Right renal pelvis (tissue), 4 donors: ENCODE results near the gene SPIN2B. TPM values are rescaled to one million over a fixed set of nuclear protein-coding genes. Genes with fewer than 3 reads are reported as not detected.
"Not testable (repeated sequence)": the region's sequence is repeated elsewhere in the genome, so short reads cannot be mapped to it uniquely, and the experiment has no call there.

Experiments
- DNase-seq, 4 donors: peaks; one replicate each; pipeline ENCODE4 v3.0.0-alpha.2; 2013; ENCODE audit warnings: low read depth in 4 of 4, low spot score in 3 of 4, missing footprints in 1 of 4
- polyA plus RNA-seq, 4 donors: library from polyadenylated mRNA; unstranded; fragments of 120-200 nt; gene quantifications; one replicate each; pipeline ENCODE4 v1.2.1, GENCODE V29; 2013; ENCODE audit not compliant: insufficient read length in 4 of 4

SPIN2B gene
- 10 to 100 TPM; 18.9 to 21.8 (median 20.4) TPM for polyA plus RNA-seq

GRCh38 chrX:57121162-57121755 is at the start of gene SPIN2B:
Gene SPIN2B, minus strand, starts transcription at chrX:57121548.
- DNase-seq: peak; percentile 38 to 59 (median 53)

- DNase-seq: peak in 3 of 4 donors; percentile 2 to 6 (median 3)
Measured at GRCh38 chrX:57156397-57157049, 35.2 kb upstream of the SPIN2B start.

- DNase-seq: no peak
Measured at GRCh38 chrX:57155171-57155570, 33.8 kb upstream of the SPIN2B start.

- DNase-seq: not testable (repeated sequence)
Measured at GRCh38 chrX:57152222-57152621, 30.9 kb upstream of the SPIN2B start.

DNA sequence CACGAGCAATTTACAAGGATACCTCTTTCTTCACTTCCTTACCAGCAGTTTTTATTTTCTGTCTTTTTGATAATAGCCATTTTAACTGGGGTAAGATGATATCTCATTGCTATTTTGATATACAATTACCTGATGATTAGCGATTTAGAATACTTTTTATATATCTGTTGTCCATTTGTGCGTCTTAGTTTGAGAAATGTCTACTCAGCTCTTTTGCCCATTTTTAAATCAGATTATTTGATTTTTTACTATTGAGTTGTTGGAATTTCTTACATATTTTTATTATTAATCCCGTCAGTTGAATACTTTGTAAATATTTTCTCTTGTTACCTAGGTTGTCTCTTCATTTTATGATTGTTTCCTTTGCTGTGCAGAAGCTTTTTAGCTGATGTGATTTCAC is 17.3 kb upstream of the SPIN2B start:
- DNase-seq: no peak

DNA sequence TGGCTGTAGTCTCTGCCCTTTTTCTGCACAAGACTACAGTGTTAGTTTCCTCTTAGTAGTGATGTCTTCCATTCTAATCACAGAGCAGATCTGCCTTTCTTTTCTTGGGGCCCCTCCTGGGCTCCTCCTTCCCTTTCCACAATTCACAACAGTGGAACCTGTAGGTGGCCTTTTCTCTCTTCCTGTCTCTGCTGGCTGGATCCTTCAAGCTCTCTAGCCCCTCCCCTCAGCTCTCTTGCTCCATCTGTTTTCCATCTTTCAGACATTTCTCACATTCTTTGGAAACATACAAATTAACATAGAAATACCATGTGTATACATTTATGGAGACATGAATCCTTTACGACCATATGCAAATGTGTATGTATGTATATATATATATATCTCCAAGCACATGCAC is 16.2 kb upstream of the SPIN2B start:
- DNase-seq: no peak

DNA sequence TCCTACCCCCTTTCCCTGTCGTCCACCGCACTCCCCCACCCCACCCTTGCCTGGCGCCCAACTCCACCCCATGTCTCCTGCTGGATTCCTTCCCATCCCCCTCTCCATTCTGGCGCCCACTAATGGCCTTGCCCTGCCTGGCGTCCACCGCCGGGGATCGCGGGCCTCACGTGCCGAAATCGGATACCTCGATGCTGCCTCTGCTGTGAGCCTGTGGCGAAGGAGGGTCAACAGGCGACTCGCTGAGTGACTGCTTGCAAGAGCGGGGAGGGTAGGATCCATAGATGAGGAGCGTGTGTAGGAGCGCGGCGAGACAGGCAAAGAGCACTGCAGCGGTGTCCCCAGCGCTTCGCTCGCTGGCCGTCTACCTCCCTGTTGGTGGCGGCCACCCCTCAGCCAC is 15.7 kb upstream of the SPIN2B start, which contains the start of gene SPIN2A:
TSS of gene SPIN2A (minus strand) at position 325 of the 400 bp plus-strand sequence. CDS start 800 bp downstream, outside the sequence.
- DNase-seq: not testable (repeated sequence)

- not testable (repeated sequence) for DNase-seq
Measured at GRCh38 chrX:57136589-57136988, 15.2 kb upstream of the SPIN2B start.

GRCh38 chrX:57135287-57135686 is 13.9 kb upstream of the SPIN2B start:
- no peak for DNase-seq

DNA sequence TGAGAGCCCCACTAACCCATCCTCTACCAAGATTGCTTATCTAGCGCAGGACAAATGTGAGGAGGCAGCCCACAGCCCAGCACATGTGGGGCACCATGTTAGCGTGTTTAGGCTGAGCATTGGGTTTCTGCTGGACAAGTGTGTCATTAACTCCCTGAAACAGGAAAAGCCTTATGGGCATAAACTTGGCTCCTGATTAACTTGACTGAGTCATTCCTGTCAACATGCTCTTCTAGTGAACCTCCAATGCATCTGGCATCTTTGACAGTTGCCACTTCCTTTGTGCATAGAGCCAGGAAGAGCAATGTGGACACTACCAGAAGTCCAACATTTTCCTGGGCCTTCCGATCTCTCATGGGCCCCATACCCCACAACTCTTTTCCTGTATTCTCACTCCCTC is 13.4 kb upstream of the SPIN2B start:
- no peak for DNase-seq

- DNase-seq: no peak
Measured at GRCh38 chrX:57133706-57134105, 12.4 kb upstream of the SPIN2B start.

DNA sequence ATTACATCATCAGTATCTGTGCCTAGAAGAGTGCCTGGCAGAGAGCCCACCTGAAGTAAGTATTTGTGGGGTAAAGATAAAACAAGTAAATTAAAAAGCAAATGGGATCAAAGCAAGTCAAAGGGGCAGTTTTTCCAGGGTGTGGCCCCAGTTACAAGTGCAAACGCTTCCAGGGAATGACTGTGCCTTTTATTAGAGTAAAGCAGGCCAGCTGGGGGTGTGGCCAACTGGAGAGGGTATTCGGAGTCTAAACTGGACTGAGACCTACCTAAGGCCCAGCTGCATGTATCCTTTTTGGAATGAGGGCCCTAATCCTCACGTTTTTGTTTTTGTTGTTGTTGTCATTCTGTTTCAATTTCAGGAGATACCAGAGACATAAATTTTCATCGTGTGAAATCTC is 11.9 kb upstream of the SPIN2B start:
- not testable (repeated sequence) for DNase-seq

- no peak for DNase-seq
Measured at GRCh38 chrX:57132046-57132445, 10.7 kb upstream of the SPIN2B start.

DNA sequence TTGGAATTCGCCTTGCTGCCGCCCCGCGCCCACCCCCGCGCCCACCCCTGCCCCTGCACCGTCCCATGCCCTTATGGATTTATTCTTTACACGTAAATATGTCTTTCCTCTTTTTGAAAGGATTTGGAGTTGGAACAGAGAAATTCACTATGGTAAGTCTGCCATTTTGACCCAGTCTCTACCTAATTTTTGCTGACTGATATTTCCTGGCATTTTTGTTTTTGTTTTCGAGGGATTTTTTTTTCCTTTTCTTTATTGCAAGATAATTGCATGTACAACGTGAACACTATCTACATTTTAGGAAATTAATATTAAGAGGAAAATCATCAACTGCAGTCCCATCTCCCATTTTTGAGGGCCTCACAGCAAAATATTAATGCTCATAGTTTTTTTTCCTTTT is 468 bp upstream of the SPIN2B start:
- DNase-seq: no peak

- not testable (repeated sequence) for DNase-seq
Measured at GRCh38 chrX:57120619-57121161, 658 bp downstream of the SPIN2B start.

GRCh38 chrX:57119416-57119815 is 1.9 kb downstream of the SPIN2B start:
- DNase-seq: no peak

DNA sequence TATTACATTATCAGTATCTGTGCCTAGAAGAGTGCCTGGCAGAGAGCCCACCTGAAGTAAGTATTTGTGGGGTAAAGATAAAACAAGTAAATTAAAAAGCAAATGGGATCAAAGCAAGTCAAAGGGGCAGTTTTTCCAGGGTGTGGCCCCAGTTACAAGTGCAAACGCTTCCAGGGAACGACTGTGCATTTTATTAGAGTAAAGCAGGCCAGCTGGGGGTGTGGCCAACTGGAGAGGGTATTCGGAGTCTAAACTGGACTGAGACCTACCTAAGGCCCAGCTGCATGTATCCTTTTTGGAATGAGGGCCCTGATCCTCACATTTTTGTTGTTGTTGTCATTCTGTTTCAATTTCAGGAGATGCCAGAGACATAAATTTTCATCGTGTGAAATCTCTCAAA is 3.8 kb downstream of the SPIN2B start:
- DNase-seq: not testable (repeated sequence)

GRCh38 chrX:57104921-57105398 is 16.4 kb downstream of the SPIN2B start:
- DNase-seq: no peak

DNA sequence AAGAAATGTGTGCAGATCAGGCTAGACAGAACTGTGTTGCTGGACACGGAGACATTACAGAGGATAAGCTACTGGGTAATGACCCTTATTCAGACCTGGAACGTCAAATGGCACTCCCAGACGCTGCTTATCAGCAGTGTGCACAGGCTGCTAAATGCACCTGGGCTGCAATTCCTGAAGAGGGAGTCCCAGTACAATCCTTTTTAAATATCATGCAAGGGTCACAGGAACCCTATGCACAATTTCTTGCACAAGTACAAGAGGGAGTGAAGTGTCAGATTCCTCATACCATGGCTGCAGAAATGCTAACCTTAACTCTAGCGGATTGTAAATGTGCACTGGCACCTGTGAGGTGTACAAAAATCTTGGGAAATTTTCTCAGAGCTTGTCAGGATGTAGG is 16.9 kb downstream of the SPIN2B start:
- no peak for DNase-seq

DNA sequence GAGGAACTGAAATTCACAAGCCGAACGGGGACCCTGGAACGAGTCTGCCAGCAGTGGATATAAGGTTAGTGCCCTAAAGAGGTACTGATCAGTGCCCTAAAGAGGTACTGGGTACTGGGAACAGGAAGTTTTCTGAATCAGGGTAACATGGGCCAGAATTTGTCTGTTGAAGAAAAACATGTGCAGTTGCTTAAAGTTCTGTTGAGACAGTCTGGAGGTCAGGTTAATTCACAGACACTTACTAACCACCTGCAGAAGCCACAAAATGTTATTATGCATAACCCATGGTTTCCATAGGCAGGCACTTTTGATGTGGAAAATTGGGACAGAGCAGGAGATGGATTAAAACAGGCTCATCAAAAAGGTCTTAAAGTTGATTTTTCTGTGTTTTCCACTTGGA is 17.9 kb downstream of the SPIN2B start:
- DNase-seq: no peak

- not testable (repeated sequence) for DNase-seq
Measured at GRCh38 chrX:57102918-57103317, 18.4 kb downstream of the SPIN2B start.

DNA sequence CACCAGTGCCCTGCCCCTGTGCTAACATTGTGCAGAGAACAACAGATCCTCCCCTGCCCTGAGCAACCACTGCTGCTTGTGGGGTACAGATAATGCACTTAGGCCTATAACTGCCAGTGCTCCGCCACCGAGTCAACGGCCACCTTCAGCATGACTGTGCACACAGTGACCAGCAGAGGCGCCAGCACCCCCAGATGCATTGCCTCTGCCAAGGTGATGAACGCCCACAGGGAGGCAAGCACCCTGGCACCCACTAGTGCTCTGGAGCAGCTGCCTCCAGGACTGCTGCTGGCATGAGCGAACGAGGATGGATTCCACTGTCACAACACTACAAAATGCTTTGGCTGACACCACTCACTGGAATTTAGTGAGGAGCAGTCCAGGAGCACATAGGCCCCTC is 38.2 kb downstream of the SPIN2B start:
- no peak for DNase-seq
